ENCODE data around the gene IGHMBP2.

GRCh38 chr11:68977781-68978625 lies 74.3 kb downstream of the IGHMBP2 start:
- TF ChIP-seq REST (IDR thresholded peaks at IDR 0.05; ENCODE audit: low read depth) = no peak
- no peak for TF ChIP-seq CEBPB (IDR thresholded peaks at IDR 0.05)
- TF ChIP-seq, protein P1, sequence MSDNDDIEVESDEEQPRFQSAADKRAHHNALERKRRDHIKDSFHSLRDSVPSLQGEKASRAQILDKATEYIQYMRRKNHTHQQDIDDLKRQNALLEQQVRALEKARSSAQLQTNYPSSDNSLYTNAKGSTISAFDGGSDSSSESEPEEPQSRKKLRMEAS (IDR thresholded peaks at IDR 0.05) = no peak
- TF ChIP-seq TEAD4 (IDR thresholded peaks at IDR 0.05) = no peak
- TF ChIP-seq, protein P2, sequence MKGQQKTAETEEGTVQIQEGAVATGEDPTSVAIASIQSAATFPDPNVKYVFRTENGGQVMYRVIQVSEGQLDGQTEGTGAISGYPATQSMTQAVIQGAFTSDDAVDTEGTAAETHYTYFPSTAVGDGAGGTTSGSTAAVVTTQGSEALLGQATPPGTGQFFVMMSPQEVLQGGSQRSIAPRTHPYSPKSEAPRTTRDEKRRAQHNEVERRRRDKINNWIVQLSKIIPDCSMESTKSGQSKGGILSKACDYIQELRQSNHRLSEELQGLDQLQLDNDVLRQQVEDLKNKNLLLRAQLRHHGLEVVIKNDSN (IDR thresholded peaks at IDR 0.05) = no peak
- TF ChIP-seq TAF1 (IDR thresholded peaks at IDR 0.05; ENCODE audit: low read depth) = no peak
- TF ChIP-seq EP300 (IDR thresholded peaks at IDR 0.05; ENCODE audit: borderline replicate concordance) = no peak
- no peak for TF ChIP-seq CREB1 (IDR thresholded peaks at IDR 0.05; ENCODE audit: low read depth)
- no peak for TF ChIP-seq EGR1 (IDR thresholded peaks at IDR 0.05)
- no peak for TF ChIP-seq RAD21 (IDR thresholded peaks at IDR 0.05; ENCODE audit: low read depth)
- no peak for TF ChIP-seq YY1 (IDR thresholded peaks at IDR 0.05; ENCODE audit: low read depth)

Measured in Ishikawa (cell line).